ENCODE data around the gene HSPA1L.
"Not testable (repeated sequence)": the region's sequence is repeated elsewhere in the genome, so short reads cannot be mapped to it uniquely, and the experiment has no call there.

HSPA1L gene

GRCh38 chr6:31836474-31837368 is 21.6 kb upstream of the HSPA1L start:
- DNase-seq (ENCODE audit: low read depth): no peak

- no peak for DNase-seq (ENCODE audit: low read depth)
These were observed 21.0 kb upstream of the HSPA1L start for GRCh38 chr6:31836047-31836473.

GRCh38 chr6:31834367-31835250 is 19.5 kb upstream of the HSPA1L start:
- DNase-seq (ENCODE audit: low read depth): peak; percentile 76

GRCh38 chr6:31831350-31832215 is 16.5 kb upstream of the HSPA1L start:
- no peak for DNase-seq (ENCODE audit: low read depth)

- DNase-seq (ENCODE audit: low read depth): no peak
These were observed 15.8 kb upstream of the HSPA1L start for GRCh38 chr6:31830886-31831335.

GRCh38 chr6:31829633-31830283 is 14.7 kb upstream of the HSPA1L start:
- no peak for DNase-seq (ENCODE audit: low read depth)

GRCh38 chr6:31827286-31828079 is 12.4 kb upstream of the HSPA1L start, which contains the start of gene HSPA1B:
TSS of gene HSPA1B (plus strand) at chr6:31827738. CDS start at chr6:31827951, 213 bp downstream.
- peak; percentile 91 for DNase-seq (ENCODE audit: low read depth)

GRCh38 chr6:31826793-31827285 is 11.8 kb upstream of the HSPA1L start:
- DNase-seq (ENCODE audit: low read depth): no peak

GRCh38 chr6:31825553-31825952 is 10.5 kb upstream of the HSPA1L start:
- no peak for DNase-seq (ENCODE audit: low read depth)

DNA sequence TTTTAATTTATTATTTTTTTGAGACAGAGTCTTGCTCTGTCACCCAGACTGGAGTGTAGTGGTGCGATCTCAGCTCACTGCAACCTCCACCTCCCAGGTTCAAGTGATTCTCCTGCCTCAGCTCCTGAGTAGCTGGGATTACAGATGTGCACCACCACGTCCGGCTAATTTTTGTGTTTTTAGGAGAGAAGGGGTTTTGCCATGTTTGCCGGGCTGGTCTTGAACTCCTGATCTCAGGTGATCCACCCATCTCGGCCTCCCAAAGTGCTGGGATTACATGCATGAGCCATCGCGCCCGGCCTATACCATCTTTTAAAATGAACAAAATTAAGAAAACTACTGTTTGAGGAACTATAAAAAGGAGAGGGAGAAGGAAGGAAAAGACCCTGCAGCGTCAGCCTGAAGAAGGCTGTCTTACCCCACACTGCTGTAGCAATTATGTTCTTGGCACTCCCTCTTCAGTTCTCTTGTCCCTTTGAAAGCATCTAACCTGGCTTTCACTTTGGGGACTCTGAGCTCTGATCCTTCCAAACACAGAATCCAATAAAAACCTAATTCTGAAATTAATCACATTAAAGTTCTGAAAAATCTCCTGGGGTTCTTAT is 8.6 kb upstream of the HSPA1L start:
- not testable (repeated sequence) for DNase-seq (ENCODE audit: low read depth)

GRCh38 chr6:31822036-31822821 is 7.1 kb upstream of the HSPA1L start:
- no peak for DNase-seq (ENCODE audit: low read depth)

DNA sequence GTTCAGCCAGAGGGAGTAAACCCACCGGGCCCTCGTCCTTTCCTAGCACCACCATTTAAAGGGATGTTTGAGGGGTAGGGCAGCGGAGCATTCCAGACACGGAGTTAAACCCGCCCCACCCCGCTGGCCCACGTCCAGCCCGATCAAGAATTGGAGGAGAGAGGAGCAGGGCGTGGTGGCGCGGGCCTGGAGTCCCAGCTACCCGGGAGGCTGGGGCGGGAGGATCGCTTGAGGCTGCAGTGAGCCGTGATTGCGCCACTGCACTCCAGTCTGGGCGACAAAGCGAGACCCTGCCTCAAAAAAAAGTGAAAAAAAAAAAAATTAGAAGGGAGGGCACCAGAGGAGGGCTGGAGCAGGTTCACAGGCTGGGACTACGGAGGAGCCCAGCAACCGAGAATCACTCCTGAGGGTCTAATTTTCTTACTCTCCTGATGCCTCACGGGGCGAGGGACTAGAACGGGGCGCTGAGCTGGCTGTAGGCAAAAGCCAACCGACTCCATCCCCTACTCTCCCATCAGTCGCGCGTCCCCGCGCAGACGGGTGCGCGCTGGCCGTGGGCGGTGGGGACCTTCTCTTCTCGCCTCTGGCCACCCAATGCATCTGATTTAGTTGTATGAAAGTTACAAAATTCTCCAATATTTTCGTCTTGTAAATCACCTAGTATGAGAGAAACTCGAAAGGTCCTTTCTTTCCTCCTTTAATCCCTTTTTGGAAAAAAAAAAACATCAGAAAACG is 6.4 kb upstream of the HSPA1L start:
- no peak for DNase-seq (ENCODE audit: low read depth)

DNA sequence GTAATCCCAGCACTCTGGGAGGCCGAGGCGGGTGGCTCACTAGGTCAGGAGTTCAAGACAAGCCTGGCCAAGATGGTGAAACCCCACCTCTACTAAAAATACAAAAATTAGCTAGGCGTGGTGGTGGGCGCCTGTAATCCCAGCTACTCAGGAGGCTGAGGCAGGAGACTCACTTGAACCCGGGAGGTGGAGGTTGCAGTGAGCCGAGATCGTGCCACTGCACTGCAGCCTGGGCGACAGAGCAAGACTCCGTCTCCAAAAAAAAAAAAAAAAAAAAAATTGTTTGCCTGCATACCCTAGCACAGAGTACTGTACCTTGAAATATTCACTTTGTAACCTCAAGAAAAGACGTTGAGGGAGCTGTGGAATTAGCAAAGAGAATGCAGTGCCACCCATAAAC is 5.3 kb upstream of the HSPA1L start:
- DNase-seq (ENCODE audit: low read depth): not testable (repeated sequence)

DNA sequence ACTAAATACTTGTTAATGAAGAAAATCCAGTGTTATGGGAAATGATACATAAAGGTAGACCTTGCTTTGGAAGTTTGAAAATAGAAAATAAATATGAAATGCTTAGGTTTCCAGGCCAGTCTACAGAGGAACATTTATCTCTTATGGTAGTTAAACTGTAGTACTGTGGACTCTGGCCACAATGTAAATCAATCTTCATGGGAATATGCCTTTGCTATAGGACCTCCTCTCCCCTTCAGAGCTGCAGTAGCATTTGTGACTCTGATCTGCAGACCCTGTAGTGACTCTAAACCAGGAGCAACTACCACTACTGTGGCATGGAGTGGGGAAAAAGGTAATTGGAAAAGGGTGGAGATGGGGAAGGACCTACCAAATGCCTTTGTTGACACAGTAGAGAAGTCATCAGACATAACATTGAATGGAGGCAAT is 4.8 kb upstream of the HSPA1L start:
- no peak for DNase-seq (ENCODE audit: low read depth)

- DNase-seq (ENCODE audit: low read depth): not testable (repeated sequence)
These were observed 2.9 kb upstream of the HSPA1L start for GRCh38 chr6:31817929-31818511.

- DNase-seq (ENCODE audit: low read depth): not testable (repeated sequence)
These were observed 2.2 kb upstream of the HSPA1L start for GRCh38 chr6:31817133-31817928.

GRCh38 chr6:31814677-31815024 is 432 bp downstream of the HSPA1L start:
- DNase-seq (ENCODE audit: low read depth): peak; percentile 56

Data from activated T-cell treated with anti-CD3 and anti-CD28 coated beads for 24 hours (primary cell).